Measurements from ENCODE around the gene COL11A2. TPM values are rescaled to one million over a fixed set of nuclear protein-coding genes. Genes with fewer than 3 reads are reported as not detected.
A peak's percentile ranks its signal among the peaks of the same experiment; 100 is the strongest.

COL11A2 gene
- total and polyA plus RNA-seq, 2 donors (not counting 3 experiments of a cell fraction or from before 2014, with no cell fraction given), result 0.65 to 1.3 TPM

DNA sequence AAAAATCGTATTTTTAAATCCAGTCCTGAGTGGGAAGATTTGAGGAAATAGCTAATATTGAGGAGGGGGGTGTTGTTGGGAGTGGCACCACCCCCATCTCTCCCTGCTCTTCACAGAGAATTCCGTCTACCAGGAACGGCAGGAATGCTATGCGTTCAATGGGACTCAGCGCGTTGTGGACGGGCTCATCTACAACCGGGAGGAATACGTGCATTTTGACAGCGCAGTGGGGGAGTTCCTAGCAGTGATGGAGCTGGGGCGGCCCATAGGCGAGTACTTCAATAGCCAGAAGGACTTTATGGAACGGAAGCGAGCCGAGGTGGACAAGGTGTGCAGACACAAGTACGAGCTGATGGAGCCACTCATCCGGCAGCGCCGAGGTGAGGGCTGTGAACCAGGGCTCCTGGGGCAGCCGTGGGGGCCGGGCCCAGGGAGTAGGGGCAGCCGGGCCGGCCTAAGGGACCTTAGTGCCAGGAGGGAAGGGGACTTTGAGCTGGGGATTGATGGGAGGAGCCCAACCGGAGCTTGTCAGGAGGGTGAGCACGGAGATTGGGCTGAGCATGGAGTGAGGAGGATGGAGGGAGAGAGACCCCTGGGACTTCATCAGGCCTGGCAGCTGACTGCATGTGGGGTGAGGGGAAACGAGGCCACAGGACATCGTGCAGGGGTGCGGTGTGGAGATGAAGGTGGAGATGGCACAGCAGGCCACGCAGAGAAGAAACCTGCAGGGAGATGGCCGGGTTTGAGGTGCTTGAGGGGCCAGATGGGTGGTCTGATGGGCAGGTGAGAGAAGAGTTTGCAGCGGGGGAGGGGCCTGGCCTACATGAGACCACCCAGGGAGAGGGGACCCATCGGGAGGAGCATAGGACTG is 75.2 kb downstream of the COL11A2 start:
- H3K9ac ChIP-seq (replicated peaks; ENCODE audit: extremely low read depth, insufficient read depth, low read length), result no peak overlapping the region
- POLR2A ChIA-PET, result no interaction called here
- no peak overlapping the region for H3K27ac ChIP-seq (ENCODE audit: insufficient read depth, low read depth, low read length)
- H4K20me1 ChIP-seq (replicated peaks; ENCODE audit: control insufficient read depth, extremely low read depth, insufficient read depth, low read length), result no peaks in the 10 kb centered on the region
- H3K9me1 ChIP-seq (replicated peaks; ENCODE audit: control insufficient read depth, extremely low read depth, insufficient read depth, low read length), result no peaks in the 10 kb centered on the region
- H3K36me3 ChIP-seq (ENCODE audit: control insufficient read depth in 2 of 2, extremely low read depth in 1 of 2, insufficient read depth in 2 of 2, low read length in 2 of 2), result no peaks in the 10 kb centered on the region
- TF ChIP-seq MYC (IDR thresholded peaks at IDR 0.05; ENCODE audit: low read depth, low read length) (no peak), GATA2 (IDR thresholded peaks at IDR 0.05; ENCODE audit: insufficient read depth, insufficient read length, low read depth, low read length) (no peak), EZH2 (IDR thresholded peaks at IDR 0.05; ENCODE audit: borderline replicate concordance, low read depth, low read length, severe bottlenecking) (peak; percentile 77), POLR2A (IDR thresholded peaks at IDR 0.05; ENCODE audit: low read depth, low read length) (no peak), FOS (IDR thresholded peaks at IDR 0.05; ENCODE audit: borderline replicate concordance, insufficient read depth, low read length) (no peak)
- TF ChIP-seq, protein P1, sequence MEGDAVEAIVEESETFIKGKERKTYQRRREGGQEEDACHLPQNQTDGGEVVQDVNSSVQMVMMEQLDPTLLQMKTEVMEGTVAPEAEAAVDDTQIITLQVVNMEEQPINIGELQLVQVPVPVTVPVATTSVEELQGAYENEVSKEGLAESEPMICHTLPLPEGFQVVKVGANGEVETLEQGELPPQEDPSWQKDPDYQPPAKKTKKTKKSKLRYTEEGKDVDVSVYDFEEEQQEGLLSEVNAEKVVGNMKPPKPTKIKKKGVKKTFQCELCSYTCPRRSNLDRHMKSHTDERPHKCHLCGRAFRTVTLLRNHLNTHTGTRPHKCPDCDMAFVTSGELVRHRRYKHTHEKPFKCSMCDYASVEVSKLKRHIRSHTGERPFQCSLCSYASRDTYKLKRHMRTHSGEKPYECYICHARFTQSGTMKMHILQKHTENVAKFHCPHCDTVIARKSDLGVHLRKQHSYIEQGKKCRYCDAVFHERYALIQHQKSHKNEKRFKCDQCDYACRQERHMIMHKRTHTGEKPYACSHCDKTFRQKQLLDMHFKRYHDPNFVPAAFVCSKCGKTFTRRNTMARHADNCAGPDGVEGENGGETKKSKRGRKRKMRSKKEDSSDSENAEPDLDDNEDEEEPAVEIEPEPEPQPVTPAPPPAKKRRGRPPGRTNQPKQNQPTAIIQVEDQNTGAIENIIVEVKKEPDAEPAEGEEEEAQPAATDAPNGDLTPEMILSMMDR (IDR thresholded peaks at IDR 0.05; ENCODE audit: extremely low read depth in 1 of 2, insufficient read depth in 1 of 2, low read depth in 1 of 2, low read length in 2 of 2), result no peak
- TF ChIP-seq, protein P2, sequence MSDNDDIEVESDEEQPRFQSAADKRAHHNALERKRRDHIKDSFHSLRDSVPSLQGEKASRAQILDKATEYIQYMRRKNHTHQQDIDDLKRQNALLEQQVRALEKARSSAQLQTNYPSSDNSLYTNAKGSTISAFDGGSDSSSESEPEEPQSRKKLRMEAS (IDR thresholded peaks at IDR 0.05; ENCODE audit: insufficient read depth, insufficient read length), result no peak
- dilution Hi-C loops (cut with MboI; ENCODE audit: extremely low pct_ligation_motif_present, low sequenced_read_pairs) (no loop called here), intact Hi-C loops (cut with micrococcal nuclease) (no loop called here)
- no TSS peak for BruUV-seq (replicated peaks)
- DNase-seq (ENCODE audit: low read depth, low spot score), result no peak
- H3K9me3 ChIP-seq (replicated peaks; ENCODE audit: control insufficient read depth, insufficient read depth, low read length), result no peaks in the 10 kb centered on the region
- H3K27me3 ChIP-seq (ENCODE audit: control insufficient read depth in 2 of 2, insufficient read depth in 2 of 2, low read length in 2 of 2), result peaks cover 52 to 56% of the 10 kb centered on the region in 2 experiments
- no peak for FAIRE-seq
- CTCF ChIA-PET, result interaction anchor here (0.6 to 2.2 kb wide), 8 partner anchors 9 to 131 kb away, joined by 3 to 15 read pairs (median 4); no protein-coding TSS in a partner anchor
- H3K4me2 ChIP-seq (ENCODE audit: insufficient read depth, low read length), result no peak overlapping the region
- no peak overlapping the region for H3K4me3 ChIP-seq (replicated peaks in 1 of 3; ENCODE audit: insufficient read depth in 1 of 3, low read depth in 1 of 3, low read length in 3 of 3)
- H3K79me2 ChIP-seq (ENCODE audit: control insufficient read depth, insufficient read depth, low read length), result no peaks in the 10 kb centered on the region
- H2AFZ ChIP-seq (ENCODE audit: low read depth, low read length), result no peak overlapping the region
- no peaks in the 10 kb centered on the region for H3K4me1 ChIP-seq (ENCODE audit: control insufficient read depth, extremely low read depth, insufficient read depth, low read length)

Data from endothelial cell of umbilical vein (primary cell).